Stimulated activated CD4-positive, alpha-beta T cell treated with anti-CD3 and anti-CD28 coated beads, Interleukin-12 subunit alpha, Interleukin-12 subunit beta, amount 100 ng/mL, for 4 hours (primary cell): ENCODE data around the gene CAMTA1.
A peak's percentile ranks its signal among the peaks of the same experiment; 100 is the strongest.

Experiments used
- DNase-seq: peaks from one replicate; pipeline ENCODE4 v3.0.0-alpha.2; 2020

CAMTA1 gene

DNA sequence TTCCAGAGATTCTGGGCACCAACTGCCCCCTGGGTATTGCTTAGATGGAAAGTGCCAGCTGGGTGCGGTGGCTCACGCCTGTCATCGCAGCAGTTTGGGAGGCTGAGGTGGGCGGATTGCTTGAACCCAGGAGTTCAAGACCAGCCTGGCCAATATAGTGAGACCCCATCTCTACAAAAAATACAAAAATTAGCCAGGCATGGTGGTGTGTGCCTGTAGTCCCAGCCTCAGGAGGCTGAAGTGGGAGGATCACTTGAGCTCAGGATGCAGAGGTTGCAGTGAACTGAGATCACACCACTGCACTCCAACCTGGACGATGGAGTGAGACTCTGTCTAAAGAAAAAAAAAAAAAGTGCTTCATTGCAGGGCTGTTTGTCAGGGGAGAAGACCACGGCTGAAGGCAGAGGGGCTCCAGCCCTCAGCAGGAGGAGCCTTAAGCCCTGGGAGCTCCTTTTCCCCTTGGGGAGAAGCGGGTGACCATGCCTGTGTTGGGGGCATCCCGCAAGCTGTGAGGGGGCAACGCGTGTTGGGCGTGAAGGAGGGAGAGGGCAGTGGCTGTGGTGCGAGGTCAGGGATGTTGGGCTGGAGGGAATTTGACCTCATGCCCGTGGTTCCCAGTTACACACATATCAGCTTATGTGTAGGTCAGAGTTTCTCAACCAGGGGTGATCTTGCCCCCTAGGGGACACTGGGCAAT is 854.3 kb downstream of the CAMTA1 start:
- DNase-seq = no peak

DNA sequence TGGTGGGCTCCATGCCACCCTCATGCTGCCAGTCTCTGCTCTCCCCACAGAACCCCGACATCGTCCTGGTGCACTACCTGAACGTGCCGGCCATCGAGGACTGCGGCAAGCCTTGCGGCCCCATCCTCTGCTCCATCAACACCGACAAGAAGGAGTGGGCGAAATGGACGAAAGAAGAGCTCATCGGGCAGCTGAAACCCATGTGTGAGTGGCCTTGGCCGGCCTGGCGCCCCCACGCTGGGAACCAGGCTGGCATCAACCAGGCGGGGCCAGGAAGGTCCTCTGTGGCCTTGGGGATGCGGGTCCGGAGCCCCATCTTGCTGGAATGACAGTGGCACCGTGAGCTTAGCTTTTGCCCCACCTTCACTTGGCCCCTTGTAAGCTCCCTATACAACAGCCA is 855.1 kb downstream of the CAMTA1 start:
- no peak for DNase-seq

DNA sequence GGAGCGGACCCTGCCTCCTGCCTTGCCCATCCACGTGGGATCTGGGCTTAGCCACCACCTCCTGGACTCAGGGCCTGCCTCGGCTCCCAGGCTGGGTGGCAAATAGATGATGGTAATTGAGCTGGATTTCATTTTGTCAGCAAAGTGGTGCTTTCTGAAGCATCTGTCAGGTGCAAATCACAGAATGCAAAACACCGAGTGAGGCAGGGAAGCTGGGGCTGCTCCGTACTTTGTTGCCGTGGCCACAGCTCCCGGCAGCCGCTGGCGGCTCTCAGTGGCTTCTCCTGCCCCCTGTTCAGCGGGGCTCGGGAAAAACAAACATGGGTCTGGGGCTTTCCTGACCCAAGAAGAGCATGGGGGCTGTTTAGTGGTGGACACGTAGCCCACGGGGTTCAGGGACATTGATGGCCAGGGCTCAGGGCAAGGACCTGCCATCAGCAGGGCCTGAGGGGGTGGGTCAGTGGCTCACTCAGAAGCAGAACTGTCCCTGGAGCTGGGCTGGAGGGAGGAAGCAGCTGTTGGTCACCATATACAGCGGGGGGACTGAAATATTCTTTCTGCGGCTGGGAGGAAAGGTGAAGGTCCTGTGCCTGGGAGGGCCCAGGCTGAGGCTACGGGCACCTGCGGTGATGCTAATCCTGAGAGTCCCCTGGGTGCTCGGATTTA is 855.8 kb downstream of the CAMTA1 start:
- no peak for DNase-seq

DNA sequence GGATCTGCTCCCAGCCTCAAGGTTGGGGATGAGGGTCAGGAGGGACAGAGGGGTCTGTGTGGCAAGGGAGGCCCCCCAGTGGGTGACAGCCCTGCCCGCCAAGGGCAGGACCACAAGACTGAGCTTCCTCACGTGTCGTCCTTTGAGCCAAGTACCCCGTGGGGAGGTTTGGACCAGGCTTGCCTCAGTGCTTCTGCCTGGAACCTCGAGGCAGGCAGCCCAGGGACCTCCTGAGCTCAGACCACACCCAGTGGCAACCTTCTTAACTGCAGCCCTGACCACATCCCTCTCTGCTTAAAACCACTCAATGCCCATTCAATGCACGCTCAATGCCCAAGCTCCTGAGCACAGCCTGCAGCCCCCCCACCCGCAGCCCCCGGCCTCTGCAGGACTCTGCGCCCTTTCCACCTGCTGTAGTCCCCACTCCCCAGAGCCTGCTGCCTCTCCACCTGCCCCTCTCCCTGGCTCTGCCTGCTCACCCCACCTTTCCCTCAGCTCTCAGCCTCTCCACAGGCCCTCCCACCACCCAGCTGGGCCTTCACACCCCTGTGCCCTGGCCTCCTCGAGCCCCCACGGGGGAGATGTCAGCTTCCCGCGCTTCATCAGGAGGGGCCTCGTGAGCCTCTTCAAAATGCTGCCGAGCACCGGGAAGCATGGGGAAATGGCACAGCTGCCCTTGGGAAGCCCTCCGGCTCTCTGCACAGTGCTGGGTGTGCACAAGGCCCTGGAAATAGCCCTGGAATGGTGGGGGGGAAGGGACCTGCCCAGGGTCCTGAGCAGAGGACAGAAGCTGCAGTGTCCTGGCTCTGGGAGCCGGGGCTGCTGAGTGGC is 856.5 kb downstream of the CAMTA1 start:
- DNase-seq = no peak

DNA sequence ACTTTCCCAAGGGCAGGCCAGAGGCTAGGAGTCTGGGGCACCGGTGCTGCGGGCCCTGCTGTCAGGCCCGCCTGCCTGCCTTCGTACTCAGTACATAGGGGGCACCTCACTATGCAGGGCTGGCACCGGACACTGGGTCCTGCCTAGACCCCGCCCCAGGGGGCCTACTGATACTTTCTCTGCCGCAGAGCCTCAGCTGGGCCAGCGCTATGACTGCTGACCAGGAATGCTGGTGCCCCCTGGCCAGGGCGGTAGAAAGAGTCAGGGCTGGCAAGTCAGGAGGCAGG is 857.1 kb downstream of the CAMTA1 start:
- DNase-seq = no peak

DNA sequence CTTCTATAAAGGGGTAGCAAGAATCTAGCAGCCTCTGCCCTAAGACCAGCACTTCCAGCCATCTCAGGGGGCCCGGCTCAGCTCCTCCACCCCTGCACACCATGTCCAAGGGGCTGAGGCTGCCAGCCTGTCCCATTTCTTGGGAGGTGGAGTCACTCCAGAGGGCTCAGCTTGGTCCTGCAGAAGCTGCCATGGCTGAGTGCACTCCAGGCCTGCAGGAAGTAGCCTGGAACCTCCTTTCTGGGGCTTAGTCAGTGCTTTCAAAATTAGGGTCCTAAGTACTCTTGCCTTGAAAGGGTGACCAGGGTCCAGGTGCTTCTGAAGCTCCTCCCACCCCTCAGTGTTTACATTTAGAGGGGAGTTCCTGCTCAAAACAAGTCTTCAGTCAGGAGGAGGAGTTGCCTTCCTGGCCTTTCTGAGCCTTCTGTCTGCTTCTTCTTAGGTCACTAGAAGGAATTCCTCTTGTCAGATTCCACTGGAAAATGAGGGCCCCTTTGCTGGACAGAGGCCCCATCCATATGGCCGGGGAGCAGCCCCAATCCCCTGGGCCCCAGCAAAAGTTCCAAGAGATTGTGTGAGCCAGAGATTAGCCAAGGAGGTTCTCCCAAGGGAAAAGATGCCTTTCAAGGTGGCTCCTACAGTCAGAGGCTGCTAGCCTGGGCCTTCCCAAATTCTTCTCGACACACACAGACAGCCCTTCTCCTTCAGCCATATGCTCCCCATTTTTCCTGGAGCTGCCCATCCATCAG is 857.7 kb downstream of the CAMTA1 start:
- DNase-seq = no peak

DNA sequence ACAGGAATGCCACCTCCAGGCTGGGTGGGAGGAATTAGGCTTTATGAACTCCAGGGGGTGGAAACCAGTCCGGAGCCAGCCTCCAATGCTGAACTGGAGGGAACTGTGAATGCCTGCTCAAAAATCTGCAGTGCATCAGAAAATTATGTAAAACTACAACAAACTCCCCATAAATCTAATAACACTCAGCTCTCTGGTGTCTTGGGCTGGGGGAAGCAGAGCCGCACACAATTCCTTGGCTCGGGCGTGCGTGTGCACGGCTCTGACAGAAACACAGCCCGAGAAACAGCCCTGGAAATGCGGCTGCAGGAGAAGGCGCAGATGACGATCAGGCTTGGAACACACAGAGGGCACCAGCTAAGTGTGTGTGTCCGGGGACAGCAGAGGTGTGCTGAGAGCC is 858.3 kb downstream of the CAMTA1 start:
- DNase-seq = no peak

DNA sequence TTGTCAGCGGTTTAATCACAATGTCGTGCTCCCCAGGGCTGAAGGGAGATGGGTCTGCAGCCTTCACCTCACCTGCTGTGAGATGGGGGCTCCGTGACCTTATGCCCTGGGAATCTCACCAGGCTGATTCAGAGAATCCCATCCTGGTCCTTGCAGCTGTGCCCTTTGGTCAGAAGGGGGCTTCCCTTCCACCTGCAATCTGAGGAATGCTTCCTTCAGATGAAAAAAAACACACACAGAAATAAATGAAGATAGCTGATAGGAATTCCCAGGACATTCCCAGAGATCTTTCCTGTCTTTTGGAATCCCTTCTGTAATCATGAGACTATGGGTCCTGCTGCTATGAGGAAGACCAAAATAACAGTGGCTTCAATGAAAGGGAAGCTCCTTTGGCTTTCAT is 858.8 kb downstream of the CAMTA1 start:
- no peak for DNase-seq

DNA sequence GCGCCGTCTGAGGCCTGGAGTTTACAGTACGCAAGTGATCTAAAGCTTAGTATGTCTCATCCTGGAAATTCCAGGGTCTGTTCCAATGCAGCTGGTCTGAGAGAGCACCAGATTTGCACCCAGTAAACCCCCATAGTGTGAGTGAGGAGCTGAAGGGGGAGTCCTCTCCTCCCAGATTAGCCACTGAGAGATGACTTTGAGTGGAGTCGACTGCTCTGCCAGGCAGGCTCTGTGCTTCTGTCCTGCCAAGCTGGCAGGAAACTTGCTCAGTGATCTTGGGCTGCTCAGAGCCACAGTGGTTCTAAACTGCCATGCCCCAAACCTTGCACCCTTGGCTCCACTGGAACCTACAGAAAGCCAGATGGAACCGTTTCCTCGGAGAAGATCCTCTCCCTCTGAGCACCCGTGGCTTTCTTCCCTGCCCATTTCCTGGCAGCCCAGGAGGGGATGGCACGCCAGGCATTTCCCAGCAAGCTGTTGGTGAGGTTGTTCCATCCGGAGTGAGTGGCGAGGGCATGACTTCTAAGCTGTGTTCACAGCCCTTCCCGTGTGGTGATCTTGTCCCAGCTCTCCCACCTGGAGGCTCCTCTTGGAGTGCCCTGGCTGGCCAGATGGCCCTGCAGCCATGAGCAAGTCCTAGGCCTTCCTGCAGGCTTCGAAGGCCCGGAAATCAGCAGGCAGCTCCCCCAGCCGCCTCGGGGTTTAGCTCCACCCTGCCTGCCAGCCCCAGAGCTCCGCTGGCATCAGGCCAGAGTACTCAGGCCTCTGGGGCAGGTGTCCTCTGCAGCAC is 859.9 kb downstream of the CAMTA1 start:
- DNase-seq = no peak

DNA sequence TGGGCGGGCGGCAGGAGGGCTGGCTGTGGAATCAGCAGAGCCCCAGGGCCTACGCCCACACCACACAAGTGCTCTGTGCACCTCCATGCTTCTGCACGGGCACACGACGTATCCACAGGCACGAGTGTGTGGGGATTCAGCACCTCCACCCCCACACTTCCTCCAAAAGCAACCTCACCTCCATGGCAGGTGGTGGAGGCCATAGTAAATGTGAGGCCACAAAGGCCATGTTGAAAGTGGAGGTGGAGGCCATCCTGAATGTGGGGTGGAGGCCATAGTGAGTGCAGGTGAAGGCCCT is 860.4 kb downstream of the CAMTA1 start:
- DNase-seq = no peak

DNA sequence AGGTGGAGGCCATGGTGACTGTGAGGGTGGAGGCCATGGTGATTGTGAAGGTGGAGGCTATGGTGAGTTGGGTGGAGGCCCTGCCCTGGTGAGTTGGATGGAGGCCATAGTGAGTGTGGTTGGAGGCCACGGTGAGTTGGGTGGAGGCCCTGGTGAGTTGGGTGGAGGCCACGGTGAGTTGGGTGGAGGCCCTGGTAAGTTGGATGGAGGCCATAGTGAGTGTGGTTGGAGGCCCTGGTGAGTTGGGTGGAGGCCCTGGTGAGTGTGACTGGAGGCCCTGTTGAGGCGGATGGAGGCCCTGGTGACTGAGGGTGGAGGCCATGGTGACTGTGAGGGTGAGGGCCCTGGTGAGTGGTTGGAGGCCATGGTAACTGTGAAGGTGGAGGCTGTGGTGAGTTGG is 860.9 kb downstream of the CAMTA1 start:
- no peak for DNase-seq

DNA sequence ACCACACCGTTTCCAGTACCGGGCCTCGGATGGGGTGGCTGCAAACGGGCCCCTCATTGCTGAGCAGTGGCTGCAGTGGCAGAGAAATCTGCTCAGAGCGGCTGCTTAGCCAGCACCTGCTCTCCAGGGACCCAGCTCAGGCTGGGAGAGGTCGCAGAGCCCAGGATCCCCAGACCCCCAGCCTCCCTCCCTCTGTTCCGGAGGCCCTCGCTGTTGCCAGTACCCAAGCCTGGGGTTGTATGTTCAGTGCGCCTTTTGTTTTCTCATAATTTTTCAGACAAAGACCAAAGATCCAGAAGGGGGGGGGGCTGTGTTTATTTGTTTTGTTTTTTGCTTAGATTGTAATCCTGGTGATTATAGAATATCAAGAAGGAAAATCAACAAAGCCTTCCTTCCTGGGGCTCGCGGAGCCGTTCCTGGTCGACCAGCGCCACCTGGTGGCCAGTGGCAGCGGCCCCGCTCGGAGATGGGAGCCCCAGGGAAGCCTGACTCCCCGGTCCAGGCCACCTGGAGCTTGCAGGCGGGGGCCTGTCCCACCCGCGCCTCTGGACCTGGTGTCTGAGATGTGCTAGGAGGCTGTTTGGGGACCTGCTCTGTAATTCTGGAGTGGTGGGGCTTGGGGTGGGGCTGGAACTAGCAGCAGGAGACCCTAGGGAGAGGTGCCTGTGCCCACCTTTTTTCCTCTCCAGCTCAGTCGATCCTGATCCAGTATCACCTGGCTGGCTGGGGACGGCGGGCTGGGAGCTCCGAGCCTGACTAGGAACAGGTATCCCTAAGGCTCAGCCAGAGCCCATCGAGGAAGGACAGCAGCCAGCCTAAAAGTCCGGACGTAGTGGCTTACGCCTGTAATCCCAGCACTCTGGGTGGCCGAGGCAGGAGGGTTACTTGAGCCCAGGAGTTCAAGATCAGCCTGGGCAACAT is 862.0 kb downstream of the CAMTA1 start:
- DNase-seq = peak; percentile 75

DNA sequence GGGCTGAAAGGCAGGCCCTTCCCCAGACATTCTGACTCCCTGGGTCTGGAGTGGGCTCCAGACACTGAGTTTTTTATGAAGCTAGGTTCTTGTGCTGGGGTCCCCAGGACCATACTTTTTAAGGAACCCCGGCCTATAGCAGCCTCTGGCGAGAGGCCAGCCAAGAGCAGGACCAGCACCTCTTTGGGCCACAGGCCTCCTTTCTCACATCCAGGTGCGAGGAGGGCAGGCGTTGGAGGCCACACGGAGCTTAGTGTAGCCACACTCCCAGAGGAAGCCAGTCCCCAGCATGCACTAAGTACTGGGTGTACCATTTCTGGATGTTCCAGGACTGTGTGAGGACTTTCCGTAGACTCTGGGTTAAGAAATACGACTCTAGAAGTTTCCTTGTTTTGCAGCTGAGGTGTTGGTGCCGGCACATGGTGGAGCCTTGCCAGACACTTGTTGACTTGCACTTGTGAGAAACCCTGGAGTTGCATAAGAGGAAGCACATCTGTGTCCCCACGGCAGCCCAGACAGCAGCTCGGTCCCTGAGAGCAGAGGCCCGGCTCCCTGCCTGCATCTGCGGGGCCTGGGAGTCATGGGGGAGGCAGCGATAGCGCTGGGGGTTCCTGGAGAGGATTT is 863.6 kb downstream of the CAMTA1 start:
- no peak for DNase-seq

DNA sequence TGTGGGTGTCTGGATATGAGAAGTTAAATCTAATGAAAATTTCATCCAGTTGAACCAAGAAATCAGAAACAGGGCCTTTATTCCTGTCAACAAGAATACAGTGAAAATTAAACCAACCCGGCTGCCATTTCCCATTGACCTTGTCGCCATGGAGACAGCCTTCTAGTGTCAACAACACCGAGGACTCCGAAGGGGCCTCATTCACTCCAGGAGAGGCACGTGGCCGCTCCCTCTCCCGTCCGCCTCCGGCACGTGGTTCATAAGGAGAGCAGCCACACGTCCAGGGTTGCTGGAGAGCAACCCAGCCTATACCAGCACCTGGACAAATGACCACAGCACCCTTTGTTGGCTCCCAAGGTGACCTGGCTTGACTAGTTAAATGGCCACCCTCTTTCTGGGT is 865.5 kb downstream of the CAMTA1 start:
- DNase-seq = no peak

DNA sequence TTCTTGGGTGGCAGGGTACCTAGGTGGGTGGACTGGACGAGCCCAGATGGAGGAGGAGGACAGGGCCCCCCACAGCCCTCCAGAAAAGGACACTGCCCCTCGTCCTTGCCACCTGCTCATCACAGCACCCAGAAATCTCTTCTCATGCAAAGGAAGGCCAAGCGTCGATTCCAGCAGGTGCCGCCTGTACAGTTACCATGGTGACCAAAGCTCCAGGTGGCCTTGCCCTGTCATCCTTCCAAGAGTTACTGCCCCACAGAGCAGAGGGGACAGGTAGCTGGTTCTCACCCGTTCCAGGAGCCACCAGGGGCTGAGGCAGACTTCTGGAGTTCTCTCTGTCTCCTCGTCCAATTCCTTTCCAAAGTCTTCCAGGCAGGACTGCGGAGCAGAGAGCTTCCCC is 865.9 kb downstream of the CAMTA1 start:
- DNase-seq = no peak

DNA sequence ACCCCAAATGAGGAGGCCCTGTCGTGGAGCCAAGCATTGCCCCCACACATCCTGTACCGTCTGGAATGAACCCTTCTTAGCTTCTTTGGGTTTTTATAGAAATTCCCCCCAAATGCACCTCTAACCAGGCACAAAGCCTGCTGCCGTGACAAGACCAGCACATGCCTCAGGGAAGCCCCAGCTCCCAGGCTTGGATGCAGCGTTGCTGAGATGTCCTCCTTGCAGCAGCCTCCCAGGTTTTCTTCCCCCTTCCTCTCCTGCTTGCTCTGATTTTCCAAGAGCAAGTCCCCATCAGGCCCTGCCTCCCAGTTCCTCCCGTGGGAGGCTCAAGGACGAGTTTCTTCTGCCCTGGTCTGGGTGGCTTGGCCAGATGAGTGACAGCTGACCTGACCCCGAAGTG is 866.8 kb downstream of the CAMTA1 start:
- DNase-seq = no peak

DNA sequence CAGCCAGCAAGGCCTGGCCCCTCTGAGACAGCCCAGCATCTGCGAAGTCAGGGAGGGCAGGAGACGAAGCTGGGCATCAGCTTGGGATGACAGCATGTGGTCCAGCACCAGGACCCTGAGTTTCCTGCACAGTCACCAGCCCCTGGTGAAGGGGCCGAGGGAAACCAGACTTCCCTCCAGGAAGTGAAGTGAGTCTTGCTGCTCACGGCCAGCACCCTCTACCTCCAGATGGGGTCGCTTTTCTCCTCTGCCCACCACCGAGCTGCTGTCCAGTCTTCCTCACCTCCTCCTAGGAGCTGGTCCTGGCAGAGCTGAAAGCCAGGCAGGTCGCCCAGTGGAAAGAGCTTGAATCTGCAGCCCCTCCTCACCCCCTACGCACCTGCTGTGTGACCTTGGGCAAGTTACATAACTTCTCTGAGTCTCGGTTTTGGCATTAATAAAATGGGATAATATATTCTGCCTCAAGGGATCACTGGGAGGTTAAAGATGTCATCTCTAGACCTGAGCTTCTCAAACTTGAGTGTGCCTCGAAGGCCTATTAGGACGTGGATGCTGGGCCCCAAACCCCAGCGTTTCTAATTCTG is 867.4 kb downstream of the CAMTA1 start:
- DNase-seq = no peak

DNA sequence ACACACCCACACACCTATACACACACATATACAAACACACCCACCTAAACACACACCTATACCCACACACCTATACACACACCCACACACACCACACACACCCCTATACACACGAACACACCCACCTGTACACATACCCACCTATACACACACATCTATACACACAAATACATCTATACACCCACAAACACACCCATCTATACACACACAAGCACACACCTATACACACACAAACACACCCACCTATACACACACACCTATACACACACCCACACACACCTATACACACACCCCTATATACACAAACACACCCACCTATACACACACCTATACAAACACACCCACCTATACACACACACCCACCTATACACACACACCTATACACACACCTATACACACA is 869.5 kb downstream of the CAMTA1 start:
- no peak for DNase-seq

DNA sequence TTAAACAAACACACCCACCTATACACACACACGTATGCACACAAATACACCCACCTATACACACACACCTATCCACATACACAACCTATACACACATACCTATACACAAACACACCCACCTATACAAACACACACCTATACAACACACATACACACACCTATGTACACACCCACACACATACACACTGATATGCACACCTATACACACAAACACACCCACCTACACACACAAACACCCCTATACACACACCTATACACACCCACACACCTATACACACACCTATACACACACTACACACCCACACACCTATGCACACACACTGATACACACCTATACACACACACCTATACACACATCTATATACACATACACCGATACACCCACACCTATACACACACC is 870.1 kb downstream of the CAMTA1 start:
- no peak for DNase-seq

DNA sequence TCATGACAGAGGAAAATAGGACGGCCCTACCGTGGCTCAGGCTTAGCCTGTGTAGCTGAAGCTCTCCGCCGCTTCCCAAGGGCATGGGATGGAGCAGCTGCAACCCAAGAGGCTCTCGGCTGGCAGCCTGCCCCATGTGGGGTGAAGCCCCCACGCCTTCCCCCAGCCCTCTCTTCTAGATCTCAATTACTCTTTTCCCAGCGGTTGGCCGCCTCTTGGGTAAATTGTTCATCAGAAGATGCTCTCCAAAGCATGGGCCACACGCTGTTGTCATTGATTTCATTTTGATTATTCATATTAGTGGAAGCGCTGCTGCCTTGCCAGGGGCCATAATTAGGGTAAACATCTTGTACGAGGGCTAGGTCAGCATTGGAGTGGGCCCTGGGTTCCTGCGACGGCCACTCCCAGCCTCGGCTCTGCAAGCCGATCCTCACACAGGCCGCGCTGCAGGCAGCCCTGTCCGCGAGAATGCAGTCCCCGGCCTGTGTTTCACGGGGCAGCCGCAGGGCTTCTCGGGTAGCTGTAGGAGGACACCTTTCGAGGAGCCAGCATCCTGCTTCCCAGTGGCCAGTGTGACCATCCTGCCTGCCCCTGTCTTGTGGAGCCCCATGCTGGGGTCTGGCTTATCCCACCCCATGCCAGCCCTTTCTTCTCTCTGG is 871.4 kb downstream of the CAMTA1 start:
- DNase-seq = no peak
